ENCODE results near the gene SLC49A3.

Gene SLC49A3

DNA sequence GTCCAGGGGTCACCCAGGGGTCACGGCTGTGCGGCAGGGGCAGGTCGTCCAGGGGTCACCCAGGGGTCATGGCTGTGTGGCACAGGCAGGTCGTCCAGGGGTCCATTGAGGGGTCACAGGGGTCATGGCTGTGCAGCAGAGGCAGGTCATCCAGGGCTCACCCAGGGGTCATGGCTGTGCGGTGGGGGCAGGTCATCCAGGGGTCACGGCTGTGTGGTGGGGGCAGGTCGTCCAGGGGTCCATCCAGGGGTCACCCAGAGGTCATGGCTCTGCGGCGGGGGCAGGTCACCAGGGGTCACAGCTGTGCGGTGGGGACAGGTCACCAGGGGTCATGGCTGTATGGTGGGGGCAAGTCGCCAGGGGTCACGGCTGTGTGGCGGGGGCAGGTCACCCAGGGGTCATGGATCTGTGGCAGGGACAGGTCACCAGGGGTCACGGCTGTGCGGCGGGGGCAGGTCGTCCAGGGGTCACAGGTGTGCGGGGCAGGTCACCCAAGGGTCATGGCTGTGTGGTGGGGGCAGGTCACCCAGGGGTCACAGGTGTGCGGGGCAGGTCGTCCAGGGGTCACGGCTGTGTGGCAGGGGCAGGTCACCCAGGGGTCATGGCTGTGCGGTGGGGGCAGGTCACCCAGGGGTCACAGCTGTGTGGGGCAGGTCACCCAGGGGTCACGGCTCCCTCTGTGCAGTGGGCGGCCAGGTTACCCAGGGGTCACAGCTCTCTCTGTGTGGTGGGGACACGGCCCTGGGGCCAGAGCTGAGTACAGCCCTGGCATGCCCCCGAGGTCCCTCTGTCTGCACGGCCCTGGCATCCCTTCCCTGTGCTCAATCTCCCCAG lies 30.9 kb downstream of the SLC49A3 start:
- peaks cover 18% of the 10 kb centered on the region for H3K36me3 ChIP-seq (ENCODE audit: control insufficient read depth, insufficient read depth, low read length)
- no peak overlapping the region for H3K4me3 ChIP-seq (ENCODE audit: low read depth, low read length)
- H3K27me3 ChIP-seq (ENCODE audit: control insufficient read depth, insufficient read depth, low read length), result no peaks in the 10 kb centered on the region
- H3K9me3 ChIP-seq (ENCODE audit: control insufficient read depth, insufficient read depth, low read length), result no peaks in the 10 kb centered on the region
- no peaks in the 10 kb centered on the region for H3K4me1 ChIP-seq (ENCODE audit: control insufficient read depth, insufficient read depth, low read length)
- no peak overlapping the region for H3K9ac ChIP-seq (ENCODE audit: low read depth, low read length)

DNA sequence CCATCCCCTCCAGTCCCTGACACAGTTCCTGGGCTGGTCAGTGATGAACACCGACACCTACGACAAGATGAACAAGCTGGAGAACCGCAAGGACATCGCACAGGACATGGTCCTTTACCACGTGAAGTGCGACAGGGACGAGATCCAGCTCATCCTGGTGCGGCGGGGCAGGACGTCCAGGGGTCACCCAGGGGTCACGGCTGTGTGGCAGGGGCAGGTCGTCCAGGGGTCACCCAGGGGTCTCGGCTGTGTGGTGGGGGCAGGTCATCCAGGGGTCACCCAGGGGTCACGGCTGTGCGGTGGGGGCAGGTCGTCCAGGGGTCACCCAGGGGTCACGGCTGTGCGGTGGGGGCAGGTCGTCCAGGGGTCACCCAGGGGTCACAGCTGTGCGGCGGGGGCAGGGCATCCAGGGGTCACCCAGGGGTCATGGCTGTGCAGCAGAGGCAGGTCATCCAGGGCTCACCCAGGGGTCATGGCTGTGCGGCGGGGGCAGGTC lies 31.6 kb downstream of the SLC49A3 start:
- Histone ChIP-seq H3K4me3 (ENCODE audit: low read depth, low read length) (no peak overlapping the region), H3K9ac (ENCODE audit: low read depth, low read length) (no peak overlapping the region), H3K27me3 (ENCODE audit: control insufficient read depth, insufficient read depth, low read length) (no peaks in the 10 kb centered on the region), H3K9me3 (ENCODE audit: control insufficient read depth, insufficient read depth, low read length) (no peaks in the 10 kb centered on the region), H3K4me1 (ENCODE audit: control insufficient read depth, insufficient read depth, low read length) (no peaks in the 10 kb centered on the region), H3K36me3 (ENCODE audit: control insufficient read depth, insufficient read depth, low read length) (peaks cover 18% of the 10 kb centered on the region)

DNA sequence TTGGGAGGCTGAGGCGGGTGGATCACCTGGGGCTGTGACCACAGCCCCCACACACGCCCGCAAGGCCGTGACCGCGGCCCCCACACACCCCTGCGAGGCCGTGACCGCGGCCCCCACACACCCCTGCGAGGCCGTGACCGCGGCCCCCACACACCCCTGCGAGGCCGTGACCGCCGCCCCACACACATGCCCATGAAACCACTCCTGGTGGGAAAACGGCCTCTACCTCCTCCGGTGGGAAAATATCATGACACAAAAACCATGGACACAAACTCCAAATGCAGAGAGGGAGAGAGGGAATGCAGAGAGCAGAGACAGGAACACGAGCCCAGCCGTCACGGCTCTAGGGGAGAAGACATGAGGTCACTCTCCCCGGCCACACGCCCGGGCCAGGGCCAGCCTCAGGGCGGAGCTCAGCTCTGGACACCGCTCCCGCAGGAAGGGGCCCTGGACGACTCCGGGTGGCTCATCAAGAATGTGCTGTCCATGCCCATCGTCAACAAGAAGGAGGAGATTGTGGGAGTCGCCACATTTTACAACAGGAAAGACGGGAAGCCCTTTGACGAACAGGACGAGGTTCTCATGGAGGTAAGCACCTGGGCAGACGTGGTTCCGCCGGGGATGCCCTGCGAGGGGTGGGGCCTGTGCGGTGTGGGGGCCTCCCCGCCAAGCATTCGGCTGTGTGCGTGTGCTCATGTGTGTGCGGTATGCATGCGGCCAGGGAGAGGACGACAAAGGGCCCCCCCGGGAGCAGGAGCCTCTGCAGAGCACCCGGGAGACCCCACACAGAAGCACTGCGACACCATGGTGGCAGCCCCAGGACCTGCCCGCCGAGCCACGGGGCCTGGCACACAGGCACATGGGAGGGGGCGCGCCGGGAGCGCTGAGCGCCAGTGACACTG lies 32.3 kb downstream of the SLC49A3 start:
- no peak overlapping the region for H3K4me3 ChIP-seq (ENCODE audit: low read depth, low read length)
- no peaks in the 10 kb centered on the region for H3K27me3 ChIP-seq (ENCODE audit: control insufficient read depth, insufficient read depth, low read length)
- H3K36me3 ChIP-seq (ENCODE audit: control insufficient read depth, insufficient read depth, low read length), result peaks cover 14% of the 10 kb centered on the region
- no peak overlapping the region for H3K9ac ChIP-seq (ENCODE audit: low read depth, low read length)
- H3K4me1 ChIP-seq (ENCODE audit: control insufficient read depth, insufficient read depth, low read length), result no peaks in the 10 kb centered on the region
- no peaks in the 10 kb centered on the region for H3K9me3 ChIP-seq (ENCODE audit: control insufficient read depth, insufficient read depth, low read length)

DNA sequence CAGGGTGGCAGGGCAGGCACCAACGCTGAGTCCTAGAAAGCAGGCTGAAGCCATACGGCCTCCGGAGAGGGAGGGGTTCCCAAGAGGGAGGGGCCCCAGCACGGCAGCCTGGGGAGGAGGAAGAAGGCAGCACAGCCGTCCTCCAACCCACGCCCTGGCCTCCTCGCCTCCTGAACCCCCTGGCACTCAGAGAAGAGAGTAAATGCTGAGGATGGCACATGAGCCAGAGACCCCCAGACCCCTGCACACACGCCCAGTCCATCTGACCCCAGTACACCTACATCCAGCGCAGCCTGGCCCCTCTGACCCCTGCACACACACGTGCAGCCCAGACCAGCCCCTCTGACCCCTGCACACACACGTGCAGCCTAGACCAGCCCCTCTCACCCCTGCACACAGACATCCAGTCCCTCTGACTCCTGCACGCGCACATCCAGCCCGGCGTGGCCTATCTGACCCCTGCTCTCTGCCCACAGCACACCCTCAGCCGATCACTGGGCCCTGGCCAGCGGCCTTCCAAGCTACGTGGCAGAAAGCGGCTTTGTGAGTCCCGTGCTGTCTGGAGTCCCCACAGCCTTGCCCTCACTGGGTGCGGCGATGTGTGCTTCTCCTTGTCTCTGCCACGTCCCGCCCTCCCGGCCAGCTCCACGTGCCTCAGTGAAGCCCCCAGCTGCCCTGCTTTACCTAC lies 33.3 kb downstream of the SLC49A3 start:
- Histone ChIP-seq H3K9me3 (ENCODE audit: control insufficient read depth, insufficient read depth, low read length) (no peaks in the 10 kb centered on the region), H3K4me3 (ENCODE audit: low read depth, low read length) (no peak overlapping the region), H3K9ac (ENCODE audit: low read depth, low read length) (no peak overlapping the region), H3K36me3 (ENCODE audit: control insufficient read depth, insufficient read depth, low read length) (peaks cover 10% of the 10 kb centered on the region), H3K27me3 (ENCODE audit: control insufficient read depth, insufficient read depth, low read length) (no peaks in the 10 kb centered on the region), H3K4me1 (ENCODE audit: control insufficient read depth, insufficient read depth, low read length) (no peaks in the 10 kb centered on the region)

DNA sequence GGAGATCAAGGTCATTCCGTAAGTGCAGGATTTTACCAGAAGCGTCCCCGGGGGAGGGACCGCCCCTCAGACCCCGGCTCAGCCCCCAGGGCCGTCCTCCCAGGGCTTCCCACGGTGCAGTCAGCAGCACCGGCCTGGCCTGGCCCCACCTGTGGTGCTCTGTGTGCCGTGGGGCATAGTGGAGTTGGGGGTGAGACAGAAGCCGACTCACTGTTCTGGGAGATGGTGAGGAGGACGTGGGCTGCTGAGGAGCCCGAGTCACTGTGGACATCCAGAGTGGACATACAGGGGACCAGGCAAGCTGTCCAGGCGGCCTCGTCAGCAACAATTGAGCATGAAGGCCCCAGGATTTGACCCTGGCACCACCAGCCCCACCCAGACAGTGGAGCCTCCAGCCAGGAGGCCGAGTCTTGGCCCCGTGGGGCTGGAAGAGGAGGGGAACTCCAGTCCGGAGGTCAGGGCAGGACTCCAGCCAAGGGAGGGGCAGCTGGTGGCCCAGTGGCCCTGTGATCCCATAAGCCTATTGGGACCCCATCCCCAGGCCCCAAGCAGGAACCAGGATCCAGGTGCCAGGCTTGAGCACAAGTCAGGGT lies 34.0 kb downstream of the SLC49A3 start:
- Histone ChIP-seq H3K9me3 (ENCODE audit: control insufficient read depth, insufficient read depth, low read length) (no peaks in the 10 kb centered on the region), H3K36me3 (ENCODE audit: control insufficient read depth, insufficient read depth, low read length) (peaks cover 9% of the 10 kb centered on the region), H3K27me3 (ENCODE audit: control insufficient read depth, insufficient read depth, low read length) (no peaks in the 10 kb centered on the region), H3K4me3 (ENCODE audit: low read depth, low read length) (no peak overlapping the region), H3K4me1 (ENCODE audit: control insufficient read depth, insufficient read depth, low read length) (no peaks in the 10 kb centered on the region), H3K9ac (ENCODE audit: low read depth, low read length) (no peak overlapping the region)

DNA sequence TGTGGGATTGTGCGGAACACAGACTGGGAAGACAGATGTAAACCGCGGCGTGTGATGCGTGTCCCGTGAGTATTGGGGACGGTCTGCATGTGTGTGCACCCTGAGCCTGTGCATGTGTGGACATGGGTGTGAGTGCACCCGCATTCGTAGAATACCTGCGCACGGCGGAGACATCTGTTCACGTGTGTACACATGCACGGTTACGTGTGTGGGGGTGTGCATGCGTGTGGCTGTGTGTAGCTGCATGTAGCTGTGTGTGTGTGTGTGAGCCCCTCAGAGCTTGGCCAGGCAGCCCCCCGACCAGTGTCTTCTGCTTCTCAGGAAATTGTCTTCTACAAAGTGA lies 34.5 kb downstream of the SLC49A3 start:
- Histone ChIP-seq H3K27me3 (ENCODE audit: control insufficient read depth, insufficient read depth, low read length) (no peaks in the 10 kb centered on the region), H3K36me3 (ENCODE audit: control insufficient read depth, insufficient read depth, low read length) (peaks cover 4% of the 10 kb centered on the region), H3K9me3 (ENCODE audit: control insufficient read depth, insufficient read depth, low read length) (no peaks in the 10 kb centered on the region), H3K4me1 (ENCODE audit: control insufficient read depth, insufficient read depth, low read length) (no peaks in the 10 kb centered on the region), H3K4me3 (ENCODE audit: low read depth, low read length) (no peak overlapping the region), H3K9ac (ENCODE audit: low read depth, low read length) (no peak overlapping the region)

DNA sequence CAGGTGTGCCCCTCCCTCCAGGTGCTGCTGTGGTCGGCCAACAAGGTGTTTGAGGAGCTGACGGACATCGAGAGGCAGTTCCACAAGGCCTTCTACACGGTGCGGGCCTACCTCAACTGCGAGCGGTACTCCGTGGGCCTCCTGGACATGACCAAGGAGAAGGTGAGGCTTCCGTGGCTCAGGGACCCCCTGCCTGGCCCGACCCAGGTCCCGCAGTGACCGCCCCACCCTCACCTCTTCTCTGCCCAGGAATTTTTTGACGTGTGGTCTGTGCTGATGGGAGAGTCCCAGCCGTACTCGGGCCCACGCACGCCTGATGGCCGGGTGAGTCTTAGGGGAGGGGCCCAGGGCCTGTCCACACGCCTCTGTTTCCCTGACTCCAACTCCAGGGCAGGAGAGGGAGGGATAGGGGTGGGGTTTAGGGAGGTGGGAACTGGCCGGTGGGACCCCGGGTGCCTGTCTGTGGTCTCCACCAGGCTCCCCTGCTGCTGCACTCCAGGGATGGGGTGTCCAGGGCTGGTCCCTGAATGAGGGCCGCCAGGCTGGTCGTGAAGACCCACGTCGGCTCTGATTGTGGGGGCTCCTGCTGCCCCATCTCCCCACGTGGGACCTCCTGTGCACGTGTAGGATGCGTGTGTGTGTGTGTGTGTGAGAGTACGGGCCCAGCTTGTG lies 35.0 kb downstream of the SLC49A3 start:
- Histone ChIP-seq H3K9ac (ENCODE audit: low read depth, low read length) (no peak overlapping the region), H3K4me3 (ENCODE audit: low read depth, low read length) (no peak overlapping the region), H3K36me3 (ENCODE audit: control insufficient read depth, insufficient read depth, low read length) (peaks cover 4% of the 10 kb centered on the region), H3K27me3 (ENCODE audit: control insufficient read depth, insufficient read depth, low read length) (no peaks in the 10 kb centered on the region), H3K4me1 (ENCODE audit: control insufficient read depth, insufficient read depth, low read length) (no peaks in the 10 kb centered on the region), H3K9me3 (ENCODE audit: control insufficient read depth, insufficient read depth, low read length) (no peaks in the 10 kb centered on the region)

DNA sequence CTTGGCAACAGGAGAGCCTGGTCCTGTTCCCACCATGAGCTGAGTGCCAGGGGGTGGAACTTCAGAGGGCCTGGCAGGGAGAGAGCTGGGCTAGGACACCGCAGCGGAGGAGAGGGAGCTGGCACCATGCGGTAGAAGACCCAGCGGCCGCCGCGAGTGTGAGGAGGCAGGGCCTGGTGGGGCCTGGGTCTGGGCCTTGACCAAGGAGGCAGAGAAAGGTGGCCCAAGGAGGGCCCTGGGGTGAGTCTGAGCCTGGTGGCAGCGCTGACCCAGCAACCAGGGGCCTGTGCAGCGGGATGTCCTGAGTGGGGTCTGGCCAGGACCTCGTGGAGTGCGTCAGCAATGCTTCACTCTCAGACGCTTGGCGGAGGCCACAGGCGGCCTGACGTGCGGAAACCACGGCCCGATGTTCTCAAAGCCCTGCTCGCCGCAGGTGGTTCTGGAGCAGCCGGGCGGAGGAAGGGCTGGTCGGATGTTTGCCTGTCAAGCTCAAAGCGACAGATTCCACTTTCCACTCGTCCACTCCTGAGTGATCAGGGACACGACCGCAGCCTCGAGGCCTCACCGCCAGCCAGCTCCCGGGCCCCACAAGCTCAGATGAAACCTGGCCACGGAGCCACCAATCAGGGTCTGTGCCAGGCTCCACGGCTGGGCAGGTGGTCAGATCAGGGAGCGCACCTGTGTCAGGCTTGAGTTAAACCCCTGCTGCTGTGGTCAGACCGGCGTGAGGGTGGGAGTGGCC lies 35.7 kb downstream of the SLC49A3 start:
- Histone ChIP-seq H3K27me3 (ENCODE audit: control insufficient read depth, insufficient read depth, low read length) (no peaks in the 10 kb centered on the region), H3K36me3 (ENCODE audit: control insufficient read depth, insufficient read depth, low read length) (peaks cover 2% of the 10 kb centered on the region), H3K4me3 (ENCODE audit: low read depth, low read length) (no peak overlapping the region), H3K9ac (ENCODE audit: low read depth, low read length) (no peak overlapping the region), H3K9me3 (ENCODE audit: control insufficient read depth, insufficient read depth, low read length) (no peaks in the 10 kb centered on the region), H3K4me1 (ENCODE audit: control insufficient read depth, insufficient read depth, low read length) (no peaks in the 10 kb centered on the region)

DNA sequence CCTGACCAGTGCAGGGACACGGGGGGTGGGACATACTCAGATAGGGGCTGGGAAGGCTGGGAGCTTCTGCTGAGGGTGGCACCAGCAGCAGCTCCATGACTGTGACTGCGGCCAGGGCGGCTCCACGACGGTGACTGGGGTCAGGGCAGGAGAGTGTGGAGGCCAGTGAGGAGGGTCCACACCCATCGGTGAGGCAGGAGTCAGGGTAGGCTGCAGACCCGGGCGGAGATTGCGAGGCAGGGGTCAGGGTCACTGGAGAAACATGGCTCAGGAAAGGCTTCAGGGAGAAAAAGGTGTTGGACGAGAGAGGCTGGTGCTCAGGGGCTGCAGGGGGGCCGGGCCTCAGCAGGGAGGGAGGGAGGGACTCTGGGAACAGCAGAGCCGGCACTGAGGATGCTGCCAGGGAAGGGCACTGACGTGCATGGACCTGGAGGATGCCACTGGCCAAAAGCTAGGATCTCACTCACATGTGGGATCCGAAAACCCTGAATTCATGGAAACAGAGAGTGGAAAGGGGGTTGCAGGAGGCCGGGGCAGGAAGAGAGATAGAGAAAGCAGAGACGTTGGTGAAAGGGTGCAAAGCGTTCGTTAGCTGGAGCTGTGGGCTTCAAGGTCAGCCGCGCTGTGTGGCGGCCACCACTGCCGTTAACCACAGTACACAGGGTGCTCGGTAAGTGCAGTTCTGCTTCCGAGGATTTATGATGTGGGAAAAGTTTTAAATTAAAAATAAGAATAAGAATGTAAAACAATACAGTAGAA lies 36.9 kb downstream of the SLC49A3 start:
- no peaks in the 10 kb centered on the region for H3K36me3 ChIP-seq (ENCODE audit: control insufficient read depth, insufficient read depth, low read length)
- H3K27me3 ChIP-seq (ENCODE audit: control insufficient read depth, insufficient read depth, low read length), result no peaks in the 10 kb centered on the region
- H3K9ac ChIP-seq (ENCODE audit: low read depth, low read length), result no peak overlapping the region
- no peak overlapping the region for H3K4me3 ChIP-seq (ENCODE audit: low read depth, low read length)
- H3K9me3 ChIP-seq (ENCODE audit: control insufficient read depth, insufficient read depth, low read length), result no peaks in the 10 kb centered on the region
- no peaks in the 10 kb centered on the region for H3K4me1 ChIP-seq (ENCODE audit: control insufficient read depth, insufficient read depth, low read length)

Measured in iPS-15b (cell line).